ENCODE data around the gene HLF. TPM values are rescaled to one million over a fixed set of nuclear protein-coding genes. Genes with fewer than 3 reads are reported as not detected.
A peak's percentile ranks its signal among the peaks of the same experiment; 100 is the strongest.

HLF gene
- total RNA-seq, 4 donors from 2014 or later: 59.4 to 186 (median 126) TPM

DNA sequence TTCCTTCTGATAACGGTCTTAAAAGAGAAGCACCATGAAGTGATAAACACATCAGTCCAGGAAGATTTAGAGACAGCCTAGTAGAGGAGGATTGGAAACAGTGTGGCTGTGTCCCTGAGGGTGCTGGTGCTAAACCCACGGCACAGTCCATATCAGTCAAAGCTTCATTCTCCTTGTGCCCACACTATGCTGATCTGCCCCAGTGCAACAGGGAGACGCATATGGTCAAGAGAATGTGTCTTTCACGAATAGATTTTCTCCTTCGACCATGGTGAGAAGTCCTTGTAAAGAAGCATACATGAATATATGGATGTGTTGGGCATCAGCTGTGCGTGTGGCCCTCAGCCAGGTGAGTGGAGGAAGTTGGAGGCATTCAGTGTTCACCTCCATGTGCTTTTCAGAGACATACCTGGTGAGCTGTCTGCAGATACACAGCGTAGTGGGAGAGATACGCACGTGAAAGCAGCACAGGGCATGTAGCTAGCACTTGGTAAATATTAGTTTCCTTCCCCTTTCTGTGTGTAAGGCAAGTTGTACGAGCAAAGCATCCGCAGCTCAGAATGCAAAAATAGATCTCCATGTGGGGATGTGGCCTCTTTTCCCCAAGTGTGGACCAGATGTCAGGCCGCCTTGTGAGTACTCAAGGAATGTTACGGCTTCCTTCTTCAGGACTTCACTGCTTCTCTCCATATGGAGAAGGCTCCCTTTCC lies 29.4 kb downstream of the HLF start:
- Histone ChIP-seq H3K4me1 (peaks cover 5 to 57% (median 9%) of the 10 kb centered on the region in 3 donors), H3K27ac (peak overlapping the region; percentile 86 to 97 (median 94)), H3K36me3 (peaks cover 2 to 27% of the 10 kb centered on the region in 2 donors), H3K9me3 (no peaks in the 10 kb centered on the region), H3K27me3 (no peaks in the 10 kb centered on the region), H3K4me3 (no peak overlapping the region)
- 45 to 75% methylated on average over 7 of the region's 13 CpGs for WGBS, 2 donors (ENCODE audit: low coverage in 1 of 2)
- no peak for ATAC-seq
- no peak for TF ChIP-seq CTCF (IDR thresholded peaks at IDR 0.05)
- no peak for TF ChIP-seq POLR2AphosphoS5 (IDR thresholded peaks at IDR 0.05)
- no peak for TF ChIP-seq EP300 (IDR thresholded peaks at IDR 0.05)
- no peak for TF ChIP-seq POLR2A (IDR thresholded peaks at IDR 0.05)

DNA sequence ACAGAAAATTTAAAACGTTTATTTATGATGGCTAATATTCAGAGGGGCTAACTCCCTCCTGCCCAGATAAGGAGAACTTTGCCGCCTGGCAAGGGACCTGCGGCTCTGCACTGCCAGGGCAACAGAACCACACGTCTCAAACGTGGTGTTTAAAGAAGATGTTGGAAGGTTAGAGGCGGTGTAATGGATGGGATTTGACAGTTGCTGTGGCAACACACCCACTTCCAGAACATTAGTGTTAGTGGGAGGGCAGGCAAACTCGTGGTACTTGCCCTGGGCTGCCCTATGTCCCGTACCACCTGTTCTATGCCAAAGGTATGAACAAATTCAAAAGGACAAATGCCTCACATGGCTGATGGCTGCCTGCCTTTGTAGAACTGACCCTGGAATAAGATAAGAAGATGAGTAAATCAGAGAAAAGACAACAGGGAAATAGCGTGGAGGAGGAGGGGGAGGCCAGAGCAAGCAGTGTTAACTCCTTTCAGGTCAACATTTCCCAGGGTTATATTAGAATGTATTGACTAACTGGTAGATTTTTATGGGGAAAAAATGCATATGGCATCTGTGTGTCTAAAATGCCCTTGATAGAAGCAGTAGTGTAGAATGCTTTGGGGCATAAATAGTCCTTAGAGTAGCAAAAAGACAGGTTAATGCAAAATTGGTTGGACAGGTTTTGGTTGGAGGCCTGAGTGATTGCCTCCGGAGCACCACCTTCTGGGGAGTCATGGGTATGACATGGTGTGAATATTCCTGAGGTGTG lies 30.8 kb downstream of the HLF start:
- no peak overlapping the region for H3K4me3 ChIP-seq
- TF ChIP-seq EP300 (IDR thresholded peaks at IDR 0.05) (no peak), CTCF (IDR thresholded peaks at IDR 0.05) (peak; percentile 82 to 91 (median 89)), POLR2AphosphoS5 (IDR thresholded peaks at IDR 0.05) (peak; percentile 81)
- 21 to 37% methylated on average over 10 of the region's 10 CpGs for WGBS, 2 donors (ENCODE audit: low coverage in 1 of 2)
- H3K27me3 ChIP-seq: no peaks in the 10 kb centered on the region
- peaks cover 0 to 30% of the 10 kb centered on the region in 2 donors for H3K36me3 ChIP-seq
- peaks cover 4 to 55% (median 5%) of the 10 kb centered on the region in 3 donors for H3K4me1 ChIP-seq
- H3K9me3 ChIP-seq: no peaks in the 10 kb centered on the region
- peak overlapping the region; percentile 86 to 97 (median 94) for H3K27ac ChIP-seq
- peak; percentile 83 for ATAC-seq

DNA sequence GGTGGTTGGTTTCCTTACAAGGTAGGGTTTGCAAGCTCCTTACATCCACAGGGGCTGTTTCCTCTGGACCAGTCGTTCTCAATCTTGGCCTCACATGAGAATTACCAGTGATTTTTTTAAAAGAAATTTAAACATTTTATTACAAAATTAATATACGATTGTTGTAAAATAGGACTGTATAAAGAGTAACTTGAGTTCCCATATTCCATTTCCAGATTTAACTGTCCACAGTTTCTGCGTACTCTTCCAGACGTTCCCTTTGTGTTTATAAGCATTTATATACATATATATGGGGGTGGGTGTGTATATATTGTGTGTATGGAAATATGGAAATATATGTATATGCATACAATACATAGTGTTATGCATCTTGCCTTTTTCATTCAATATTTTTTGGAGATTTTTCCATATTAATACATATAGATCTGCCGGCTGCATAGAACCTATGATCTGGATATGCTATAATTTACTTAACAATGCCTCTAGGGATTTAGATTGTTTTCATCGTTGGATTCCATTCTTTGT lies 31.5 kb downstream of the HLF start:
- H3K4me1 ChIP-seq: peaks cover 4 to 56% (median 5%) of the 10 kb centered on the region in 3 donors
- no peaks in the 10 kb centered on the region for H3K27me3 ChIP-seq
- H3K36me3 ChIP-seq: peaks cover 0 to 30% of the 10 kb centered on the region in 2 donors
- no peak for ATAC-seq
- no peaks in the 10 kb centered on the region for H3K9me3 ChIP-seq
- no peak overlapping the region for H3K4me3 ChIP-seq
- 36 to 37% methylated on average over 6 of the region's 6 CpGs for WGBS, 2 donors (ENCODE audit: low coverage in 1 of 2)
- H3K27ac ChIP-seq: peak overlapping the region; percentile 86 to 97 (median 94)
- no peak for TF ChIP-seq POLR2A (IDR thresholded peaks at IDR 0.05)
- no peak for TF ChIP-seq POLR2AphosphoS5 (IDR thresholded peaks at IDR 0.05)
- no peak for TF ChIP-seq EP300 (IDR thresholded peaks at IDR 0.05)
- TF ChIP-seq CTCF (IDR thresholded peaks at IDR 0.05): no peak

- Histone ChIP-seq H3K9me3 (no peaks in the 10 kb centered on the region), H3K27me3 (no peaks in the 10 kb centered on the region), H3K27ac (peak overlapping the region; percentile 86 to 97 (median 94)), H3K4me1 (peaks cover 5 to 61% (median 6%) of the 10 kb centered on the region in 3 donors), H3K4me3 (no peak overlapping the region), H3K36me3 (peaks cover 0 to 30% of the 10 kb centered on the region in 2 donors)
- no peak for TF ChIP-seq POLR2A (IDR thresholded peaks at IDR 0.05)
- no peak for TF ChIP-seq CTCF (IDR thresholded peaks at IDR 0.05)
- TF ChIP-seq EP300 (IDR thresholded peaks at IDR 0.05): no peak
- no peak for TF ChIP-seq POLR2AphosphoS5 (IDR thresholded peaks at IDR 0.05)
- ATAC-seq: no peak
- WGBS, 2 donors (ENCODE audit: low coverage in 1 of 2): 100% methylated on average over 1 of the region's 1 CpG
Observed at GRCh38 chr17:55296699-55297098, 31.9 kb downstream of the HLF start.
